GM18873 (cell line): ENCODE measurements around the gene GSN.
A peak's percentile ranks its signal among the peaks of the same experiment; 100 is the strongest.

Experiments
- ATAC-seq: cut with Tn5 transposase; IDR thresholded peaks from one replicate; pipeline ENCODE4 v1.9.1; 2021; ENCODE audit warnings: mild to moderate bottlenecking, moderate library complexity, moderate number of reproducible peaks; ENCODE audit not compliant: unreplicated experiment, low FRiP score

Gene GSN

DNA sequence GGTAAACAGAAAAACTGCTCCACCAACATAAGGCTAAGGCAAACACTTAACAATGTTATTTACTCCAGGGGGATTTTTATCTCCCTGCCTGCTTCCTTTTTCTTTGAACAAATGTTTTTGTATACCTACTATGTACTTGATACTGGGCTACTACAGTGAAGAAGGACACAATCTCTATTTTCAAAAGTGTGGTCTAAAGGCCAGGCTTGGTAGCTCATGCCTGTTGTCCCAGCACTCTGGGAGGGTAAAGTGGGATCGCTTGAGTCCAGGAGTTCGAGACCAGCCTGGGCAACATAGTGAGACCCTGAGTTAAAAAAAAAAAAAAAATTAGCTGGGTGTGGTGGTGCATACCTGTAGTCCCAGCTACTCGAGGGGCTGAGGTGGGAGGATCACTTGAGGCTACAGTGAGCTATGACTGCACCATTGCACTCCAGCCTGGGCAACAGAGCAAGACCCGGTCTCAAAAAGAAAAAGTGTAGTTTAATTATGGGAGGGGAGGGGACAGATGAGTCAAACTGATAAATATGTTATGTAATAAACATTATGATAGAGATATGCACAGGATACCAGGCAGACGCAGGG is 98.7 kb downstream of the GSN start:
- ATAC-seq, result no peak

- no peak for ATAC-seq
Observed at GRCh38 chr9:121367306-121368137, 99.6 kb downstream of the GSN start.

DNA sequence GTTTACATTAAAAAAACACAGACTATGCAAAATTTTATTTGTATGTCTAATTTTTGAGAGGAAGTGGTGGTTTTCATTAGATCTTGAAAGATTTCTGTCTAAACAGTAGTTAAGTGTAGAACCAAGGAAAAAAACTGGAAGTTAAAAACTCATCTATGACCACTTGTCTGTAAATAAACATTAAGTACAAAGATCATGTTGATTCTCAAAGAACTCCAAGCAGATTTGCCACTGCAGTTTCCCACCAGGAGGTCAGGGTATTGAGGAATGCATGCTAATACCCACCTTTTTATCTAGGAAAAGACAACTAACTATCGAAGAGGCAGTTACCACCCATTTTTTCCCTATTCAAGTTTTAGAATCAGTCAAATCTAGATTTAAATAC is 100.2 kb downstream of the GSN start:
- no peak for ATAC-seq

- ATAC-seq, result no peak
Observed at GRCh38 chr9:121368745-121369144, 100.8 kb downstream of the GSN start.

DNA sequence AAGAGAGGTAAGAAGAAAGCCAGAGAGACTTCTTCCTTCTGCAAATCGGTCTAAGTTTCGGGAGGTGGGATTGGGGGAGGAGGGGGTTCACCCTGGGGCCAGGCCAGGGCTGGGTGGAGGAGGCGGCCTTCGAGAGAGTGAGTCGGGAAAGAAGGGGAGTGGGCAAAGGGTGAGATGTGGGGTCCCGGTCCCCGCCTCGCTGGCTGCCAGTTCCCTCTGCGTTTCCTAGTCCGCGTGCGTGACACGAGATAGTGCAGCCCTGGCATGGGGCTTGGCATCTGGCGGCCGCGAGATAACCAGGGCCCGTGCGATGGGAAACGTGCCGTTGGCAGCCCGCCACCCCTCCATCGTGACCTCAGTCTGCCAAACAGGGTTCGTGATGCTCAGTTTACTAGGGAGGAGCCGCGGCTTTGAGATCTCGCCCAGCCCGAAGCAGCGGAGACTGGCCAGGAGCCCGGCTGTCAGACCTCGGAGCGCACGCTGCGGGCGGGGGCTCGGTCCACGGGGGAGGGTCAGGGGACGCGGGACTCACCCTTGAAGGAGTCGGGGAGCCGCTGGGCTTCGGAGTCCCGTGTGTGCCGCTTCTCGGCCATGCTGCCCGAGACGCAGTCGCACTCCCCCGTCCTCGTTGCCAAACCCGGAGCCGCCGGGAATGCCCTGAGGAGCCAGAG is 101.8 kb downstream of the GSN start, which contains the start of gene STOM:
Gene STOM (minus strand): TSS at position 656 of the 671 bp plus-strand sequence. CDS start 63 bp downstream, at position 593.
- ATAC-seq, result peak; percentile 42

DNA sequence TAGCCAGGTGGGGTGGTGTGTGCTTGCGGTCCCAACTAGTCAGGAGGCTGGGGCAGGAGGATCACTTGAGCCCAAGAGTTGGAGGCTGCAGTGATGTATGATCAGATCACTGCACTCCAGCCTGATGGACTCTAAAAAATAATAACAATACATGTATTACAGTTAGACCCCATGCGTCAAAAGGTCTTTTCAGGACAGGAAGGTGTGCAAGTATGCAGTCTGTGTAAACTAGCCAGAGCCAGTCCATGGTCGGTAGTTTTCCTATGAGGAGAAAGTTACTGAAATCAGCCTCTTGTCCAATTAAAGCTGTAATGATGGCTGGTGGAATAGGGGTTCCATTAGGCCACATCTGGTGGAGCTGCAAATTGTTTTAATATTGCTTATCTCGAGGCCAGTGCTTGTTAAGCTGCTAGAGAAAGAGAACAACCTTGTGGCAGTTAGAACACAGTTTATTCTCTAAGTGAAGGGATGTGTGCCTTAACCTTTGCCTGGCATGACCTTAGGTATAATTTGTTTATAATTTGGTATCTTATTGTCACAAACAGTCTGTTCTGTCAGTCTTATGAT is 103.6 kb downstream of the GSN start:
- ATAC-seq, result no peak

- no peak for ATAC-seq
Observed at GRCh38 chr9:121372239-121373010, 104.5 kb downstream of the GSN start.

GRCh38 chr9:121373011-121373729 is 105.2 kb downstream of the GSN start:
- no peak for ATAC-seq

- no peak for ATAC-seq
Observed at GRCh38 chr9:121376214-121376830, 108.4 kb downstream of the GSN start.

DNA sequence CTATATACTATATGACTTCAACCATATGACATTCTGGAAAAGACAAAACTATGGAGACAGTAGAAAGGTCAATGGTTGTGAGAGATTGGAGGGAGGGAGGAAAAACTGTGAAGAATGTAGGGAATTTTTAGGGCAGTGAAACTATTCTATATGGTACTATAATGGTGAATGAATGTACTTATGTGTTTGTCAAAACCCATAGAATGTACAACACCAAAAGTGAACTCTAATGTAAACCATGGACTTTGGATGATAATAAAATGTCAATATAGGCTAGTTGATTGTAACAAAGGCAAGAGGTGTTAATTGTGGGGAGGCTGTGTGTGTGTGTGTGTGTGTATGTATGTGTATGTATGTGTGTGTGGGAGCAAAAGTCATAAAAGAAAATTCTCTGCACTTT is 112.9 kb downstream of the GSN start:
- no peak for ATAC-seq
